NCI-H446 (cell line): Measurements from ENCODE around the gene H2BK1.

Experiments
- DNase-seq, 2 experiments: peaks; one replicate each; lab custom pipeline; 2025; lab: John Stamatoyannopoulos, UW

Gene H2BK1

DNA sequence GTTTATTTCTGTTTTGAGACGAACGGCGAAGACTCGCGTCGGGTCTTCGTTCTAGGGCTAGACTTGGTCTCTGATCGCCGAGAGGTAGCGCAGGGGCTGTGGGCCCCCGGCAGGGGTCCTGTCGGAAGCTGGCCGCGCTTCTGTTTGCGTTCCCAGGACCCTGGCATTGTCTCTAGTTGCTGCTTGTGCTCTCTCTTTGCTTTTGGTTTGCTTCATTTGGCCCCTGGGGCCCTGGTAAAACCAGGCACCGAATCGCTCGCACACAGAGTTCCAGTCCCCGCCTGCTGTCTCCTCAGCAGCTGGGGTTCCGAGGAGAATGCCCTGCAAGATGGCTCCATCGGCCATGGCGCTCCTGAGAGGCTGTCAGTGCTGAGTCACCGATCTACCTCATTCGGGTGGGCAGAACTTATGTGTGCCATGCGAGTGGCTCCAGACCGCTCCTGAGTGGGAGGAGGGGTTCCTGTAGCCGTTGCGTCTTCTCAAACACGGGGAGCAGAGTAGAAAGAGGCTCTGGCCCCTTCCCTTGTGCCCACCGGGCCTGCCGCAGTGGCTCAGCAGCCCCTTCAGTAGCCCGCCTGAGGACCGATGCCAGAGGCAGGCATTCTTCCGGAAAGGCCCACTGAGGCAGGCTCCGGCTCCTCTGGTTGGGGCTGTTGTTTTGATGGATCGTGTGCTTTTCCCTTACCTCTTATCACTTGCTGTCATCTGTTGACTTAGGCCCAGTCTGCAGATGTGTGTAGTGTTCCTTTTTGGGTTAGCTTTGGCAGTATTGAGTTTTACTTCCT is 22.8 kb upstream of the H2BK1 start:
- DNase-seq, result peak in 1 of 2 experiments; percentile 40

DNA sequence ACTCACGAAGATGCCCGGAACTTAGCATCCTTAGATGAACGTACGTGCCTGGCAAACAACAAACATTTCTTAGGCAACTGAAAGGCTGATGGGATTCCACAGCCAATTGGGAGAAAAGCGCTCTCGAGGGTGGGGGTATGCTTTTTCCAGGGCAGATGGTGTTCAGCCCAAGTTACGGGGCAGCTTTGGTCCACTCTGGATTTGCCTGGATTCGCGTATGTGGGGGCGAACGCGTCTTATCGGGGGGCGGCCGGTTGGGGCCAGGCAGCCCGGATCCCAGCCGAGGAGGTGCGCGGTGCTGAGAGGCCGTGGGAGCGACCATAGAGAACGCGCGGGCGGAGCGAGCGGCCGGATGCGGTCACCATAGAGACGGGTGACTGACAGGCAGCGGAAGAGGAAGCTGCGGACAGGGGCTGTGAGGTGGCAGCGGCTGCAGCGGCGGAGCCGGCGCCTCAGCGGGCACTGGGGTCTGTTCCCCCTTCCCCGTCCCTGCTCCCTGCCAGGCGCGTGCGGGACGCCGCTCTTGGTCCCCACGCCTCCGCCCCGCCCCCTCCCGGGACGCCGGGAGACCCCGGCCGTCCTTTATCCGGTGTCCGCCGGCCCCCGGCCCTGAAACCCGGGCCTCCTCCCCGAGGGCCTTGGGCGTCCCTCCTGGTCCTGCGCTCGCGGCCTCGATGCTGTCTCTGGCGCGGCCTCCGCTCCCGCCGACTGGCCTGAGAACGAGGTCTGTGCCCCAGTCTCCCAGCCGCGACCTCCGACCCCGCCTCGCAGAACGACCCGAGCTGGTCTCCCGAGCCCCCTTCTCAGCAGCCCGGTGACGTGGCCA is 22.0 kb upstream of the H2BK1 start, which contains the start of gene CHPF2:
TSS of gene CHPF2 (plus strand) at position 393 of the 826 bp plus-strand sequence. CDS start 1,529 bp downstream, outside the sequence.
- DNase-seq, result peak; percentile 39 to 80

DNA sequence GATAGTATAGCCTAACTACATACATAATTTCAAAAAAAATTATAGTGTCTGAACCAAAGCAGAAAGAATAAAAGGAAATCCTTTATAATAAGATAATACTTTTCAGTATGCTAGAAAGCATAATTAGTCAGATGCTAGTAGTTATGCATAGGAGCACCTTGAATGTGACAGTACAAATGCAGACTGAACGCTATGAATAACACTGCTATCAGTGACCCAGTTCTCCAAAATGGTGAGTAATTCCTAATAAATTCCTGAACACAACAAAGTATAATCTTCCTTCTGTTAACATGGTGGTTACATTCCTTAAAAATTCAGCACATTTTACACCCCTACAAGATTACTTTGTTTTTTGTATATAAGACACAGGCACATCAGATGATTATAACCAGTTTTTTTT is 20.8 kb upstream of the H2BK1 start:
- DNase-seq, result no peak

GRCh38 chr7:151229249-151229648 is 19.0 kb upstream of the H2BK1 start:
- no peak for DNase-seq

DNA sequence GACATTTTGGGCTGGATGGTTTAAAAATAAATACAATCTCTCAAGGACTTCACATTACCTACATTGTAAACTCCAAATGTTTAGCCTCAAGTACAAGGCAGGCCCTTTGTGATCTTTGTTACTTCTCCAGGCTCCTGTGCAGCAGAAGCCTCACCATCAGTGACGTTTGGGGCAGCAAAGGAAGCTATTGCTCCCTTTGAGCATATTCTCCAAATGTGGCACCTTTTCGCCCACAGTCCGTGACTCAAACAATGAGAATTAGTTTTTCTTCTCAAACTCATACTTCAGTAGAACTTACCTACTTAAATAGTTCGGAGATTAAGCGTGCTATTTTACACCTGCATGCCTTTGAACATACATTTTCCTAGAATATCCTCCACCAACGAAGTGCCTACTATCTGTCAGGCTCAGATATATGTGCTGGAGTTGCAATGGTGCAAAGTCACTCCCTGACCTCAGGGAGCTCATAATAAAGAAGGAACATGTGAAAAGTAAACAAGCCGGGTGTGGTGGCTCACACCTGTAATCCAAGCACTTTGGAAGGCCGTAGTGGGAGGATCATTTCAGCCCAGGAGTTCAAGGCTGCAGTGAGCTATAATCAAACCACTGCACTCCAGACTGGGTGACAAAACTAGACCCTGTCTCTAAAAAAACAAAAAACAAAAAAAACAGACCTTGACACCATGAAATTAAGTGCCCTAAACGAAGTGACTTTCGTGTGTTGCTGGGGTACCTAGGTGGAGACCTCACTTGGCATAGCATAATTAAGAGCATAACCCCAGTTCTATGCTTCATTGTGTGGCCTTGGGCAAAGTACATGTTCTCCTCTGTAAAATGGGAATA is 18.0 kb upstream of the H2BK1 start:
- DNase-seq, result no peak

DNA sequence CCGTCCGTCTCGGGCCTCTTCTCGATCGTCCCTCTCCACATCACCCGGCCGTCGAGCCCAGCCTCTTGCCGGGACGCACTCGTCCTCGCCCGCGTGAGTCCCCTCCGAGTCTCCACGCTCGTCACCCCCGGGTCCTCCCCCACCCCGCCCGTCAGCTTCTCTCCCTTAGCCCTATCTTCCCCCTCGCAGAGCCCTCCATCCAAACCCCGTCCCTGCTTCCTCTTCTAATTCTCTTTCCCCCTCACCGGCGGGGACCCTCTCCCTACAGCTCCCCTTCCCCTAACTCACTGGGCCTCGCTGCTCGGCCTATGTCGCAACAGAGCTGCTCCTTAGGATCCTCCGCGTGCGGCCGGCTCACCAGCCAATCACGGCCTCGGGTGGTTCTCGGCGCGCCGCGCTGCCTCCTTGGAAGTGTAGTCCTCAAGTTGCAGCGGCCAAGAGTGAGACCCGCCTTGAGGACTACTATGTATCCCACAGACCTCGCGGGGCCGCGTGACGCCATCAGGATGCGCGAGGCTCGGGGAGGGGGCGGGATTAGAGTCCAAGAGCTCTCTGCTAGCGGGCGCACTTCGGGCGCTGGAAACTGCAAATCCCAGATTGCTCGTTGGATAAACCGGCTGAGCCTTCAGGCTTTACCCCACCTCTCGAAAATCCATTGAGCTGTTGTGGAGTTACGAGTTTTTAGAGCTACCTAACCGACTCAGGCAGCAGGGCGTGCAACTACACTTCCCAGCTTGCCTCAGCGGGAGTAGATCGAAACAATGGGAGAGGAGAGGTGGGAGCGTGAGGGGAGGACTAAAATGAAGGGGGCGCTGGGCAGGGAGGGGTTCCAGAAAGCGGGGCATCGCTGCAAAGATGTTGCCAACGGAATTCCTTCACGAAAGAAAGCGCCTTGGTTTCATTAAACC is 16.8 kb upstream of the H2BK1 start, which contains the start of gene ABCF2:
TSS of gene ABCF2 (minus strand) at position 331 of the 908 bp plus-strand sequence. CDS start 747 bp downstream, outside the sequence.
- peak; percentile 92 to 97 for DNase-seq

GRCh38 chr7:151226560-151226874 is 16.2 kb upstream of the H2BK1 start:
- DNase-seq, result no peak

DNA sequence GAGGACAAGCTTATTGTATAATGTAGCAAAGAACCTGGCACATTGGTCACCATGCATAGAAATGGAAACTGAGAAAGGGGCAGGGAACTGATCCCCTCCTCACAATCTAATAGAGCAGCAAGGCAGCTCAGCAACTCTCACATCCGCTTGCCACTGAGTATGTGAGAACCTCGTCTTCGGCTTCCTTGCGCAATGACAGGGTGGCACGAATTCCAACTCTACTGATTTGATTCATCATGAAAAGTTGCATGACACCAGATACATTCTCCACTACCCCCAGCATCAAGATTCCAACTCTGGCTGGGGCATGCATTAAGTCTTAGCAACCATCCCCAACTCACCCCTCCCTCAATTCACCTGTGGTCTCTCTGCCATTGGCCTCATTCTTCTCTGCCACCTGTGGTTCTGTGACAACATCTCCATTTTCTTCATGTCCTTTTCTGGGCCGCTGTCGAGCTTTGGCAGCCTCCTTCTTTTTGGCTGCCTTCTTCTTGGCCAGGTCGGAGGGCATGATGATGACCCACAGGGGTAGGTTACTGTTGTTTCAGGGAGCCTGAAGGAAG is 15.7 kb upstream of the H2BK1 start:
- no peak for DNase-seq

DNA sequence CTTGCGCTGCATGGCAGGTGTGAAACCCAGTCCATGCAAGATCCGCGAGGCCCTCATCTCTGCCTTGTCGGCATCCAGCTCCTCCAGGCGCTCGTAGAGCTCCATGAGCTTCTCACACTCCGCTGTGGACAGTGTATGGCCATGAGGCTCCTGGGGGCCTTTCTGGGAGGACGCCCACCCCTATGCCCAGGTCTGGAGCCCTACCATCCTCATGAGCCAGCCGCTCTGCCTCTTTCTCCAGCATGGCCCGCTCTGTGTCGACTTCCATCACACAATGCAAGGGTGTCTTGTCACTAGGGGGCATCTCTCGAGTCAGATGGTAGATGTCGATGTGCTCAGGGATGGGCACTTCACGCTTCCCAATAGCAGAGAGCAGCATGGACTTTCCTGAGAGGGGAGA is 13.4 kb upstream of the H2BK1 start:
- no peak for DNase-seq

DNA sequence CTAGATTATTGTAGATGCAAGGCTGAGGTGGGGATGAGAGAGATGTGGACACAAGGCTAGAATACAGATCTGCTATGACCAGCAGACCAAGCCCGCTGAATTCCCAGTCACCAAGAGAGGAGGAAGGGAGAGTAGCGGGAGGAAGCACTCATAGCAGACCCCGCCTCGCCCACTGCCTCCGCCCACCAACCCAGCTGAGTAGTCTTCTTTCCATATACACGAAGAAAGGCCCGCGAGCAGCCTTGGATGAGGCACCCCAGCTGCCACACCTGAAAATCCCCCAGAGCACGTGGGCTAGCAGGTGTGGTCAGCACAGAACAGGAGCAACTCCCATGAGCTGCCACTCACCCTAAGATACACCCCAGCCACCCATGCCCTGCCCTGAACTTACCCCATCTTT is 7.9 kb upstream of the H2BK1 start:
- DNase-seq, result no peak

DNA sequence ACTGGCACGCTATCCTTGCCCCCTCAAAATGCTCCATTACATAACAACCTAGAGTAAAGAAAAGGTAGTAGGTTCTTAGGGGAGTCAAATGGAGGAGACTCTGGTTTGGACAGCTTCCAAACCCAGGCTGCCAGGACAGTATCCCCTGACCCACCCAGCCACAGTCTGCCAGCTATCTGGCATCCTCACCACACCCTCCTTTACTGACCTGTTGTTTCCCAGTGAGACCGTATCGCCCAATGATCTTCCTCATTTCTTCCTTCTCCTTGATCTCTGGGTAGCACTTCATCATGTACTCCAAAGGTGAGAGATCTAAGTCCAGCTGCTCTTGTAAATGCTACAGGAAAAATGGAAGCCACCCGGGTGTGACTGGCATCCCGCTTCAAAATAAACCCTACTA is 5.1 kb upstream of the H2BK1 start:
- no peak for DNase-seq

- DNase-seq, result no peak
Measured at GRCh38 chr7:151213826-151214225, 3.5 kb upstream of the H2BK1 start.

DNA sequence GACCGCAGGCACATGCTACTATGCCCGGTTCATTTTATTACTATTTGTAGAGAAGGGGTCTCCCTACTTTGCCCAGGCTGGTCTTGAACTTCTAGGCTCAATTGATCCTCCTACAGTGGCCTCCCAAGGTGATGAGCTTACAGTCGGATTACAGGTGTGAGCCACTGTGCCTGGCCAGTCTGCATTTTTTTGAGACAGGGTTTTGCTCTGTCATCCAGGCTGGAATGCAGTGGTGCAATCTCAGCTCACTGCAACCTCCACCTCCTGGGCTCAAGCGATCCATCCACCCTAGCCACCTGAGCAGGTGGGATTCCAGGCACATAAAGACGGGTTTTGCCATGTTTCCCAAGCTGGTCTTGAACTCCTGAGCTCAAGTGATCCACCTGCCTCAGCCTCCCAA is 2.3 kb upstream of the H2BK1 start:
- no peak for DNase-seq

GRCh38 chr7:151211155-151211772 is 976 bp upstream of the H2BK1 start:
- DNase-seq, result no peak

DNA sequence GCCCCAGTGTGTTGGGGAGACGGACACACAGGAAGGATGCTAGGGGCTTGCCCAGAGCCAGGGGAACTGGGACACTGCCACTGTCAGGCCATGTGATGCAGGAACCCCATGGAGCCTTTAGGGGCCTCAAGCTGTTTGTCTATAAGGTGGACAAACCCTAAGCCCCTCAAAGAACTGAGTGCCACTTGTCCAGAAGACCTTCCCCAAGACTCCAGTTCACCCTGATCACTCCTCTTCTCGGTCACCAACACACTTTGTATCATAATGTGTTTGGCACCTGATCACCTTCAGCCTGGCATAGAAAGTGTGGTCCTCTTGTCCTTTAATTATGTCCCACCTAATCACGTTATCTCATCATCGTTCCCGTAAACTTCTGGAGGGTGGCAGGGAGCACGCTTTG is 700 bp downstream of the H2BK1 start:
- no peak for DNase-seq

DNA sequence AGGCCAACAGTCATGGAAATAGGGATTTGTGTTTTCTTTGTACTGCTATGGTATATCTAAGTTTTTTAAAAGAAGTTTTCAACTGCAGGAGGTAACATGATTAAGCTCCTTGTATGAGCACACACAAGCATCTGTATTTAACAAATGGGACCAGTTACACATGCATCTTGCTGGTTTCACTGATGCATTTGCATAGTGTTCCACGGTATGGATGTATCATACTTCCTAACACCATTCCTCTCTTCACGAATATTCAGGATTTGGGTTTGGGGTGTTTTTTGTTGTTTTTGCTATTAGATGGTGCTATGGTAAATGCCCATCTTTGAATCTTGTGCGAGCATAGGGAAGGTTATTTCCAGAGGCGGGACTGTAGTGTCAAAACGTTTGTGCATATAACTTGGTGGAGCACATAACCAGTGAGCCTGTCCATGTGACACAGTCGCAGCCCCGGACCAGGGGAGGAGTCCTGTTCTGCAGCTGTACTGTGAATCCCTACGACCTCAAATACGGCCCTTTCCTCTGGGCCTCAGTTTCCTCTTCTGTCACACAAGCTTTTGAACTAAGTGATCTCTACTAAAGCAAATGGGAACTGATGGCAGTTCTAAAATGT is 1.9 kb downstream of the H2BK1 start:
- no peak for DNase-seq

- DNase-seq, result no peak
Measured at GRCh38 chr7:151207804-151208203, 2.5 kb downstream of the H2BK1 start.

DNA sequence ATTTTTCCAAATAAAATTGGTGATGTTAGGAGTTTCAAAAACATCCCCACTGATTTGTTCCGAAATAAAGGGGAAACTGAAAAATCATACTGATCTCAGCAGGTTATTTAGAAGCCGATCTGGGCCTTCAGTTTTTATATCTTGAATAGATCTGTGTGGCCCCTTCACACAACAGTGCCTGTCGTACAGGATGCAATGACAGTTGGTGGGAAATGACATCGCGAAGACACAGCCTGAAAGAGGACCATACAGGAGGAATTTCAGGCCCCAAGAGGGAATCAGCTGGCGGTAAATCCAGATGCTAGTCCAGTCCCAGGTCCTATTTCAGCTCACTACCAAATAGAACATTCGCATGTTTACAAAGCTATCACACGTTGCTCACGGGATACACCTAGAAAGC is 3.0 kb downstream of the H2BK1 start:
- no peak for DNase-seq

DNA sequence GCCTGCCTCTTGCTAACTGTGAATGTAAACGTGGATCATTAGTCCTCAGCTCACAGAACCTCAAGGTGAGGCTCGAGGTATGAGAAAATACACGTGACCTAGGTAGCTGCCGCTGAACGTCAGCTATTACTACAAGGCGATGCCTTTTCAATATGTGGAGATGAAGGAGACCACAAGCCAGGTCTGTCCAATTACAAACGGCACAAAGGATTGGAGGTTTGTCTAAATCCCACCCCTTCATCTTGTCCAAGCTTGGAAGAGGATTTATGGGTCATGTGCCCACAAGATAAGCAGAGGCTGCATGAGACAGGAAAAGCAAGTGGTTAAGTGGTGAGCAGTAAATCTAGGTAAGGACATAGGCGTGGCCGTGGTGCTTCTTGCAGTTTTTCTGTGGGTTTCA is 3.4 kb downstream of the H2BK1 start:
- DNase-seq, result no peak

GRCh38 chr7:151205730-151206129 is 4.6 kb downstream of the H2BK1 start:
- DNase-seq, result no peak
